ENCODE measurements around the gene SYT9. TPM values are rescaled to one million over a fixed set of nuclear protein-coding genes. Genes with fewer than 3 reads are reported as not detected.
"Not testable (repeated sequence)": the region's sequence is repeated elsewhere in the genome, so short reads cannot be mapped to it uniquely, and the experiment has no call there.

Gene SYT9
- polyA plus RNA-seq, 1 donor, result 5.0 TPM

GRCh38 chr11:7501251-7501650, 249.5 kb downstream of the SYT9 start:
- DNase-seq, result no peak

DNA sequence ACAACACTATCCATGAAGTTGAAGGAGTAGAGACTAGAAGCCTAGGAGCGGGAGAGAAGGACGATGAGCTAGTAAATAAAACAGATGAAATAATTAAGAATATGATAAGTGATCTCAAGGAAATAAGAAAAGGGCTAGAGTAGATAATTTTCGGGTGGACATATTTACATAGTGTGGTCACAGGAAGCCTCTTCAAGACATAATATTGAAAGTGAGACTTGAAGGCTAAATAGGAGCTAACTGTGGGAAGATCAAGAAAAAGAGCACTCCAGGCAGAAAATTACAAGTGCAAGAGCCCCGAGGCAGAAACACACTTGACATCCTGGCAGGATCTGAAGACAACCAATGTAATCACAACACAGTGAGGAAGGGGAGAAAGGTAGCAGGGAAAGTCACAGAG, 250.2 kb downstream of the SYT9 start:
- DNase-seq, result no peak

- DNase-seq, result no peak
Measured at GRCh38 chr11:7506243-7506642, 254.5 kb downstream of the SYT9 start.

- no peak for DNase-seq
Measured at GRCh38 chr11:7508087-7508486, 256.4 kb downstream of the SYT9 start.

DNA sequence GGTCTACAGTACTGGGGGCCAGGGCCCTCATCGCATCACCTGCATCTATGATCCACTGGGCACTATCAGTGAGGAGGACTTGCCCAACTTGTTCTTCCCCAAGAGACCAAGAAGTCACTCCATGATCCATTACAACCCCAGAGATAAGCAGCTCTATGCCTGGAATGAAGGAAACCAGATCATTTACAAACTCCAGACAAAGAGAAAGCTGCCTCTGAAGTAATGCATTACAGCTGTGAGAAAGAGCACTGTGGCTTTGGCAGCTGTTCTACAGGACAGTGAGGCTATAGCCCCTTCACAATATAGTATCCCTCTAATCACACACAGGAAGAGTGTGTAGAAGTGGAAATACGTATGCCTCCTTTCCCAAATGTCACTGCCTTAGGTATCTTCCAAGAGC, 258.3 kb downstream of the SYT9 start:
- DNase-seq, result no peak

DNA sequence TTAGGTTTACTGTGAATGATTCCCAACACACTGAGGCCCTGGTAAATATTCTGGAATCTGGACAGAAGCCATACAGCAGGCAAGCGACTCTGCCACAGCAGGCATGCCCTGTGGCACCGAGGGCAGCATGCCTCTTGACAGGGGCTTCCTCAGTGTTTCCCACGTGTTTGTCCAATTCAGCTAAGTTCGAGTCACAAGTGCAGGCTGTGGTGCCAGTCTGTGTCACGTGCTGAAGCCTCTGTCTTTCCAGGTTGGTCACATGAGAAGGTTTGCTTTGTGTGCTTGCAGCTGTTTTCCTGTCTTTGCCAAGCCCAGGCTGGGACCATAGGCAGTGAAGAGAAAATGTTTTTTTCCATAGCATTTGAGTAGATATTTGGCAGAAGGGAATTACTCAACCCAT, 259.7 kb downstream of the SYT9 start:
- DNase-seq, result no peak

DNA sequence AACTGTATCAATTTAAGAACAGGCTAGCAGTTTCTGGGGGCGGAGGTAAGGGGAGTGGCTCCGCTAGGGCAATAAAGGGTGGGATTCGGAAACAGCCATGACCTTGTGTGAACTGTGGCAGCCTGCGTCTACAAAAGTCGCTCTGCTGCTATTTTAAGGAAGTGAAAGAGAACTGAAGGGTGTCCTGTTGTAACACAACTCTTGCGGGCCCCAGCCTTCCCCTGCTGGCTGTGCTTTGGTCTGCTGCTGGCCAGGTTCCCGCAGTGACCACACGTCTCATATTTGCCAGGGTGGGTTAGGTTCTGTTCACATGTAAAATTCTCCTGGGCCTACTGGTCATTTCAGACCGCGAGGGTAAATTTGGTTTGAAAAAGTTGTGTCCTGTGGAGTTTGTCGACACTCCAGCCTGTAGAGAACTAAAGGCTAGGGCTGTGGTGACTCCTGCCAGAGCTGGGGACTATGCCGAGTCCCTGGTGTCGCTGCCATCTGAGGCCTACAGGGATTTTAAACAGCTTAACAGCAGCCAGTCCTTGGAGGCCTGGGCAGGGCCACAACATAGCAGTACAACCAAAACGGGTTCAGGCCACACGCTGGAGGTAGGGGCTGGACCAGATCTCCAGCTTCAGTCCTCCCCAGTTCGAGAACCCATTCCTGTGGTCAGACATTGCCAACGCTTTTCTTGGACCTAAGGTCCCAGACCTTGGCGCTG, 261.0 kb downstream of the SYT9 start:
- DNase-seq, result peak; percentile 53

GRCh38 chr11:7513234-7514098, 261.8 kb downstream of the SYT9 start, which contains the start of gene PPFIBP2:
Gene PPFIBP2 (plus strand): TSS chr11:7513999. CDS start chr11:7549476, 35,477 bp downstream.
- peak; percentile 74 for DNase-seq

DNA sequence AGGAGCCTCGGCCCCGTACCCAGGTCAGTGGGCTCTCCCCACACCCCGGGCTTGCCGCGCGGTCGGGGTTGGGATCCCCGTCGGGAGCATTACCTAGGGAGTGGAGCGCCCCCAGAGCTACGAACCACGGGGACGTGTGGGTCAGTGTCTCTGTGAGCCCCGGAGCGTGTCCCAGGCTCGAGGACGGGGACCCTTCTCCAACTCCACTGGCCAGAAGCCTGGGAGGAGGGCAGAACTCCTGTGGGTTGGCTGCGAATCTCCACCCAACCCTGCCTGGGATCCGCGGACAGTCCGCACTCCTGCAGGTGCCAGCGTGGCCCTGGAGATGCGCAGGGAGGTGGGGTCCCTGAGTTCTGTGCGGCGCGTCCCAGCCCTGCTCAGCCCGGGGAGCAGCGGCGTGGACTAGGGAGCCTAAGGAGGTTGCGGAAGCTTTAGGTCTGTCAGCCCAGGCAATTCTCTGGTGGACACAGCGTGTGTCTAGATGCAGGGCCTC, 262.4 kb downstream of the SYT9 start:
- no peak for DNase-seq

GRCh38 chr11:7515447-7515886, 263.8 kb downstream of the SYT9 start:
- DNase-seq, result no peak

DNA sequence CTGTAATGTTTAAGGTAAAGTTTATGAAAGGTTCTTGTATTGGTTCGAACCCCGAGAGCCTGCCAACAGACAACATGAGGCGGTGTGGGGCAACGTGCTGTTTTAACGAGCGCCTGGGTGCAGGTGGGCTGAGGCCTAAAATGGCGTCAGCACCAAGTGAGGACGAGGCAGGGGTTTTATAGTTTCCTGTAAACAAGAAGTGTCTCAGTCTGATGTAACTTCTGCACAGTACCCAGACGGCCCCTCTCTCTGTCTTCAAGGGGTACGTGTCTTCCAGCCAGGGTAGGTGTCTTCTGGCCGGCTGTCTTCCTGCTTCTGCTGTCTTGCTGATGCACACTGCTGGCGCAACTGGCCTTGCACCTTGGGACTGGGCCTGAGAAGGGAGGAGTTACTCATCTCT, 264.8 kb downstream of the SYT9 start:
- no peak for DNase-seq

DNA sequence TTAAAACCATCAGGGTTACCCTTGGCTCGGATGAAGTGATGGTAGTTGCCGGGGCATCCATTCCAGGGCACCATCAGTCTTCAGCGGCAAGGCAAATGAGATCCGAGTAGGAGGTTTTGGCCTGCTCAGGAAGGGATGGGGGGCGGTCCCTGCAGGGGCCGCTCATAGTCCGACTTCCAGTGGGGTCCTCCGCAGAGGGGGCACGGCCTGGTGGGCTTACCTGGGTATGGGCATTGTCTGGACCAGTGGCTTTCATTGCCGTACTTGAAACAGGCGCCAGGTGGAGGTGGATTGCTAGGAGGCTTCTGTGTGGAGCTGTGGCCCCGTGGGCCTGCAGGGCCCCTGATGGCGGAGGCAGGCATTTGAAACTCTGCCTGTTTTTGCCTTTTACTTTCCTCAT, 266.0 kb downstream of the SYT9 start:
- not testable (repeated sequence) for DNase-seq

Other genes starting within 250 kb of the SYT9 start
- 14.0 TPM for gene ZNF214, start 231.6 kb upstream of the SYT9 start, polyA plus RNA-seq (ENCODE audit: insufficient read length)
- 0.83 TPM for gene NLRP14, start 231.4 kb upstream of the SYT9 start, polyA plus RNA-seq (ENCODE audit: insufficient read length)
- gene RBMXL2, start 162.9 kb upstream of the SYT9 start, polyA plus RNA-seq (ENCODE audit: insufficient read length), result 0.07 TPM
- gene OLFML1, start 233.6 kb downstream of the SYT9 start, polyA plus RNA-seq (ENCODE audit: insufficient read length), result 33.1 TPM